B cell (primary cell): ENCODE data around the gene ATP8A2. TPM values are rescaled to one million over a fixed set of nuclear protein-coding genes. Genes with fewer than 3 reads are reported as not detected.

Experiments used
- ATAC-seq: fragments of 200-7000 bp; cut with Tn5 transposase; one replicate; pipeline ENCODE4 v1.10.0; 2021; ENCODE audit warnings: low read depth, mild to moderate bottlenecking, moderate number of reproducible peaks, moderate library complexity
- CTCF ChIA-PET: fragments of 350-600 bp; sonication (Branson Sonifier 250); formaldehyde crosslinking; loops from one replicate; lab custom pipeline; 2021; ENCODE audit warnings: antibody characterized with exemption, inconsistent platforms; lab: Charles Lee
- POLR2A ChIA-PET: fragments of 350-600 bp; sonication (Branson Sonifier 250); formaldehyde crosslinking; loops from one replicate; lab custom pipeline; 2021; ENCODE audit warnings: antibody characterized with exemption; lab: Charles Lee
- DNase-seq: peaks from one replicate; pipeline ENCODE4 v3.0.0; 2013
- H2AFZ ChIP-seq: 2 replicates; pipeline ENCODE4 v1.6.1; 2012; ENCODE audit warnings: mild to moderate bottlenecking, low read depth, low read length; ENCODE audit not compliant: insufficient read depth, poor library complexity, severe bottlenecking
- H3K27ac ChIP-seq, 2 donors: 1 replicate in 1 of 2; 2 replicates in 1 of 2; pipeline ENCODE4 v1.5.1; 2012 to 2013; ENCODE audit warnings: low read length in 2 of 2, mild to moderate bottlenecking in 2 of 2, moderate library complexity in 1 of 2
- H3K27me3 ChIP-seq, 4 experiments: fragments of 200-600 bp in 1 of 4; sonication (generic) in 1 of 4; replicated peaks in 1 of 4; 1 replicate in 2 of 4; 2 replicates in 2 of 4; pipeline versions ENCODE4 v1.6.1 to v1.7.0; 2013 to 2016; ENCODE audit warnings: low read length in 3 of 4, mild to moderate bottlenecking in 2 of 4, mixed read lengths in 1 of 4, moderate library complexity in 1 of 4; ENCODE audit not compliant: insufficient read depth in 4 of 4, control insufficient read depth in 3 of 4; ENCODE audit errors: control extremely low read depth in 1 of 4
- H3K36me3 ChIP-seq, 2 experiments: replicated peaks in 1 of 2; 1 replicate in 1 of 2; 2 replicates in 1 of 2; pipeline versions ENCODE4 v1.6.1 to v1.7.1; 2013; ENCODE audit warnings: low read length in 1 of 2; ENCODE audit not compliant: insufficient read depth in 2 of 2, control insufficient read depth in 1 of 2; ENCODE audit errors: control extremely low read depth in 1 of 2, extremely low read depth in 1 of 2
- H3K4me1 ChIP-seq, 2 donors: fragments of 200-600 bp in 1 of 2; sonication (generic) in 1 of 2; 1 replicate in 1 of 2; 2 replicates in 1 of 2; pipeline versions ENCODE4 v1.5.1 to v1.6.1; 2013 to 2017; ENCODE audit warnings: low read length in 2 of 2; ENCODE audit not compliant: control insufficient read depth in 2 of 2, insufficient read depth in 2 of 2
- H3K4me2 ChIP-seq: replicated peaks from 2 replicates; pipeline ENCODE3; 2012; ENCODE audit warnings: mild to moderate bottlenecking, low read depth, low read length; ENCODE audit not compliant: poor library complexity, severe bottlenecking
- H3K4me3 ChIP-seq, 5 experiments: fragments of 200-600 bp in 1 of 5; sonication (generic) in 1 of 5; 1 replicate in 3 of 5; 2 replicates in 2 of 5; pipeline versions ENCODE4 v1.5.1 to v1.7.0; 2011 to 2016; ENCODE audit warnings: low read length in 4 of 5, mild to moderate bottlenecking in 4 of 5, low read depth in 2 of 5, control low read depth in 1 of 5, moderate library complexity in 1 of 5; ENCODE audit not compliant: insufficient read depth in 1 of 5; ENCODE audit errors: control extremely low read depth in 1 of 5, extremely low read depth in 1 of 5
- H3K79me2 ChIP-seq: fragments of 200-600 bp; sonication (generic); one replicate; pipeline ENCODE4 v1.6.0; 2016; ENCODE audit warnings: low read length; ENCODE audit not compliant: control insufficient read depth, insufficient read depth
- H3K9ac ChIP-seq: fragments of 200-600 bp; sonication (generic); 2 replicates; pipeline ENCODE4 v1.6.1; 2017; ENCODE audit warnings: mild to moderate bottlenecking, low read length, moderate library complexity
- H3K9me3 ChIP-seq, 3 donors: one replicate each; pipeline versions ENCODE4 v1.6.1 to v1.7.1; 2013; ENCODE audit warnings: low read length in 2 of 3; ENCODE audit not compliant: control insufficient read depth in 2 of 3, insufficient read depth in 1 of 3; ENCODE audit errors: control extremely low read depth in 1 of 3
- H4K20me1 ChIP-seq: 2 replicates; pipeline ENCODE4 v1.6.0; 2012; ENCODE audit warnings: mild to moderate bottlenecking, low read length; ENCODE audit not compliant: insufficient read depth, control insufficient read depth, poor library complexity, severe bottlenecking
- H3K27ac Mint-ChIP-seq: one replicate; pipeline ENCODE4 v1.8.0; 2021; ENCODE audit warnings: mixed read lengths
- H3K27me3 Mint-ChIP-seq: one replicate; pipeline ENCODE4 v1.8.0; 2021; ENCODE audit warnings: mixed read lengths
- H3K4me1 Mint-ChIP-seq: one replicate; pipeline ENCODE4 v1.8.0; 2021; ENCODE audit warnings: mixed read lengths
- H3K4me3 Mint-ChIP-seq: one replicate; pipeline ENCODE4 v1.8.0; 2021; ENCODE audit warnings: mixed read lengths
- H3K9me3 Mint-ChIP-seq: one replicate; pipeline ENCODE4 v1.8.0; 2022; ENCODE audit warnings: mixed read lengths; ENCODE audit not compliant: insufficient read depth
- EZH2 ChIP-seq: IDR thresholded peaks from 2 replicates; pipeline ENCODE4 v1.6.1; 2012; ENCODE audit warnings: borderline replicate concordance, low read depth, mild to moderate bottlenecking, moderate library complexity, low read length; ENCODE audit not compliant: insufficient read depth, poor library complexity, severe bottlenecking
- WGBS: methylation state at CpG from one replicate; pipeline ENCODE4 v1.1.5; 2013; ENCODE audit warnings: missing lambda C conversion rate; ENCODE audit not compliant: insufficient coverage; 5-methylcytosine and 5-hydroxymethylcytosine counted together
- intact Hi-C: fragments of 100-400 bp; cut with micrococcal nuclease; formaldehyde crosslinking; loops from one replicate; pipeline ENCODE4 v1.10.0; 2022
- polyA plus RNA-seq: library from polyadenylated mRNA; depleted of rRNA; stranded (reverse); fragments of >200 nt; gene quantifications from 2 replicates; pipeline ENCODE4 v1.2.3, GENCODE V29; 2012
- total RNA-seq, 2 donors: library from RNA; stranded (reverse); fragments of 120-200 nt in 1 of 2; gene quantifications; 1 replicate in 1 of 2; 2 replicates in 1 of 2; pipeline versions ENCODE4 v1.2.3 to v1.2.4, GENCODE V29; 2013 to 2022
- TF ChIP-seq, protein P1 (sequence below): fragments of 200-600 bp; IDR thresholded peaks from one replicate; pipeline ENCODE4 v1.8.0; 2022; ENCODE audit warnings: antibody characterized with exemption, mild to moderate bottlenecking

The ATP8A2 gene
- total and polyA plus RNA-seq, 2 donors (not counting 1 experiment from before 2014, with no cell fraction given): not detected

DNA sequence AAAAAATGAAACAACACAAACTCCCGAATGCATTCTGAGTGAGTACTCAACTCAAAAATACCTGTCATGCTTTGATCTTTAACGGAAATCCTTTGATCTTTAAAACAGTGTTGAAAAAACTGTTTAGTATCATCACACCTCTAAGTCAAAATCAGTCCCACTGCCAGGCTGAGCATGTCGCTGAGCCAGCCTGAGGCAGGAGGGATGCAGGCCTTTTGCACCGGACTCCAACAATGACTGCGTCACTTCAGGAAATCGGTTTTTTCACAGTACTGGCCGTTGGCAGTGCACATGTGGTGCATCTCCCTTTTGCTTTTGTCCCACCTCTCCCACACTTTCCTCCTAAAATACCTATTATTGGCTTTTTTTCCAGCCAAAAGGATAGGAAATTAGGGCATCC is 601.8 kb downstream of the ATP8A2 start:
- Histone ChIP-seq H3K9ac (no peak overlapping the region), H3K4me2 (no peak overlapping the region), H3K27me3 (no peaks in the 10 kb centered on the region), H3K9me3 (no peaks in the 10 kb centered on the region), H3K36me3 (no peaks in the 10 kb centered on the region), H2AFZ (no peak overlapping the region), H3K4me1 (no peaks in the 10 kb centered on the region), H3K4me3 (no peak overlapping the region), H3K27ac (no peak overlapping the region), H4K20me1 (no peaks in the 10 kb centered on the region), H3K79me2 (no peaks in the 10 kb centered on the region)
- ATAC-seq (no peak), DNase-seq (no peak)
- intact Hi-C loops: no loop called here
- H3K9me3 Mint-ChIP-seq: no peaks in the 10 kb centered on the region
- CTCF ChIA-PET: no interaction called here
- peaks cover 4% of the 10 kb centered on the region for H3K4me1 Mint-ChIP-seq
- no peak overlapping the region for H3K4me3 Mint-ChIP-seq
- POLR2A ChIA-PET: no interaction called here
- TF ChIP-seq EZH2: no peak
- TF ChIP-seq, protein P1, sequence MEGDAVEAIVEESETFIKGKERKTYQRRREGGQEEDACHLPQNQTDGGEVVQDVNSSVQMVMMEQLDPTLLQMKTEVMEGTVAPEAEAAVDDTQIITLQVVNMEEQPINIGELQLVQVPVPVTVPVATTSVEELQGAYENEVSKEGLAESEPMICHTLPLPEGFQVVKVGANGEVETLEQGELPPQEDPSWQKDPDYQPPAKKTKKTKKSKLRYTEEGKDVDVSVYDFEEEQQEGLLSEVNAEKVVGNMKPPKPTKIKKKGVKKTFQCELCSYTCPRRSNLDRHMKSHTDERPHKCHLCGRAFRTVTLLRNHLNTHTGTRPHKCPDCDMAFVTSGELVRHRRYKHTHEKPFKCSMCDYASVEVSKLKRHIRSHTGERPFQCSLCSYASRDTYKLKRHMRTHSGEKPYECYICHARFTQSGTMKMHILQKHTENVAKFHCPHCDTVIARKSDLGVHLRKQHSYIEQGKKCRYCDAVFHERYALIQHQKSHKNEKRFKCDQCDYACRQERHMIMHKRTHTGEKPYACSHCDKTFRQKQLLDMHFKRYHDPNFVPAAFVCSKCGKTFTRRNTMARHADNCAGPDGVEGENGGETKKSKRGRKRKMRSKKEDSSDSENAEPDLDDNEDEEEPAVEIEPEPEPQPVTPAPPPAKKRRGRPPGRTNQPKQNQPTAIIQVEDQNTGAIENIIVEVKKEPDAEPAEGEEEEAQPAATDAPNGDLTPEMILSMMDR: no peak
- peaks cover 23% of the 10 kb centered on the region for H3K27me3 Mint-ChIP-seq
- WGBS: 84% methylated on average over 6 of the region's 7 CpGs
- no peak overlapping the region for H3K27ac Mint-ChIP-seq

DNA sequence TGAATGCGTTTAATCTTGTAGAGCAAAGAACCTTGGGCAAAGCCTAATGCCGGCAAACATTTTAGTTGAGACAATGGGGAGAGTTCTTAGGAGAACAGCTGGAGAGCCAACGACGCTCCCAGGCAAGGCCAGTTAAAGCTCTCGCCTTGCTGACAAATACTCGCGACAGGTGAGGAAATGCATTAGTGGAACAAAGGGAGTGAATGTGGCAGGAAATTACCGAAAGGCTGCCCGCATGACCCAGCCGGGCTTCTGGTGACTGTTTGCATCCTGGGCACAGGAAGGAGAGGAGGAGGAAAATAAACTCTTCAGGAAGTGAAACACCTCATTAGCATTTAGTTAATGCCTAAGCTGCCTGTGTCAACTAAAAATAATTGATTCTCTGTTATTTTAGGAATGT is 605.4 kb downstream of the ATP8A2 start:
- DNase-seq: no peak
- H3K4me1 Mint-ChIP-seq: peaks cover 4% of the 10 kb centered on the region
- no peak overlapping the region for H3K9ac ChIP-seq
- no peak overlapping the region for H3K27ac ChIP-seq
- no peak for TF ChIP-seq EZH2
- TF ChIP-seq, protein P1: no peak
- intact Hi-C loops: no loop called here
- no peaks in the 10 kb centered on the region for H3K27me3 ChIP-seq
- H3K36me3 ChIP-seq: no peaks in the 10 kb centered on the region
- H3K4me1 ChIP-seq: no peaks in the 10 kb centered on the region
- H3K9me3 Mint-ChIP-seq: no peaks in the 10 kb centered on the region
- no peak overlapping the region for H3K27ac Mint-ChIP-seq
- peaks cover 23% of the 10 kb centered on the region for H3K27me3 Mint-ChIP-seq
- no peak overlapping the region for H2AFZ ChIP-seq
- ChIA-PET CTCF (no interaction called here), POLR2A (no interaction called here)
- no peaks in the 10 kb centered on the region for H4K20me1 ChIP-seq
- H3K4me3 ChIP-seq: no peak overlapping the region
- no peak overlapping the region for H3K4me3 Mint-ChIP-seq
- no peaks in the 10 kb centered on the region for H3K9me3 ChIP-seq
- H3K79me2 ChIP-seq: no peaks in the 10 kb centered on the region
- H3K4me2 ChIP-seq: no peak overlapping the region
- 29% methylated on average over 7 of the region's 10 CpGs for WGBS
- ATAC-seq: no peak
